Activated CD4-positive, alpha-beta T cell treated with anti-CD3 and anti-CD28 coated beads for 1 hour (primary cell): ENCODE data around the gene NEUROD1.

Experiments
- DNase-seq: peaks from one replicate; pipeline ENCODE4 v3.0.0-alpha.2; 2020

The NEUROD1 gene

GRCh38 chr2:181632733-181633401, 47.5 kb downstream of the NEUROD1 start:
- DNase-seq = no peak

- DNase-seq = no peak
These were observed 51.4 kb downstream of the NEUROD1 start for GRCh38 chr2:181628590-181629585.

- no peak for DNase-seq
These were observed 52.8 kb downstream of the NEUROD1 start for GRCh38 chr2:181627545-181627944.

GRCh38 chr2:181626671-181627070, 53.6 kb downstream of the NEUROD1 start:
- no peak for DNase-seq
